SK-N-SH (cell line): Measurements from ENCODE around the gene LCE4A. TPM values are rescaled to one million over a fixed set of nuclear protein-coding genes. Genes with fewer than 3 reads are reported as not detected.

Source experiments
- CTCF ChIA-PET: fragments of 300-600, 350-600 bp; formaldehyde crosslinking; extraction: SDS; loops from one replicate; lab custom pipeline; 2021; lab: Yijun Ruan, JAX
- POLR2A ChIA-PET: fragments of 350-600 bp; sonication (Branson Sonifier 250); formaldehyde crosslinking; extraction: SDS; loops from one replicate; lab custom pipeline; 2020; ENCODE audit warnings: antibody characterized with exemption, inconsistent platforms; lab: Yijun Ruan, JAX
- DNase-seq: peaks from one replicate; pipeline ENCODE4 v3.0.0; 2012
- H2AFZ ChIP-seq: fragments of 200-600 bp; sonication (generic); 2 replicates; pipeline ENCODE4 v1.8.1; 2016; ENCODE audit warnings: antibody characterized with exemption, mild to moderate bottlenecking, low read depth
- H3F3A ChIP-seq: fragments of 200-600 bp; sonication (generic); replicated peaks from 2 replicates; pipeline ENCODE3; 2016; ENCODE audit warnings: antibody characterized with exemption, mild to moderate bottlenecking; ENCODE audit not compliant: insufficient read depth
- H3K27ac ChIP-seq, 2 experiments: fragments of 200-500 bp in 1 of 2; fragments of 200-600 bp in 1 of 2; sonication (Bioruptor generic) in 1 of 2; sonication (generic), shearing (Covaris generic) in 1 of 2; 2 replicates each; pipeline versions ENCODE4 v1.5.1 to v1.6.1; 2014 to 2016; ENCODE audit warnings: low read depth in 2 of 2, inconsistent platforms in 1 of 2, low read length in 1 of 2, mild to moderate bottlenecking in 1 of 2, mixed read lengths in 1 of 2
- H3K27me3 ChIP-seq: fragments of 200-600 bp; sonication (generic), shearing (Covaris generic); 2 replicates; pipeline ENCODE4 v1.6.1; 2016; ENCODE audit warnings: mixed run types; ENCODE audit not compliant: insufficient read depth
- H3K36me3 ChIP-seq, 2 experiments: fragments of 200-500 bp in 1 of 2; fragments of 200-600 bp in 1 of 2; sonication (Bioruptor generic) in 1 of 2; sonication (generic) in 1 of 2; replicated peaks in 1 of 2; 2 replicates each; pipeline versions ENCODE3 to v1.5.1; 2014 to 2016; ENCODE audit warnings: low read length in 1 of 2, mild to moderate bottlenecking in 1 of 2; ENCODE audit not compliant: insufficient read depth in 2 of 2, control insufficient read depth in 1 of 2
- H3K4me1 ChIP-seq, 2 experiments: fragments of 200-500 bp in 1 of 2; fragments of 200-600 bp in 1 of 2; sonication (Bioruptor generic) in 1 of 2; sonication (generic), shearing (Covaris generic) in 1 of 2; 2 replicates each; pipeline versions ENCODE4 v1.5.1 to v1.6.1; 2014 to 2016; ENCODE audit warnings: low read depth in 1 of 2, low read length in 1 of 2, mixed run types in 1 of 2; ENCODE audit not compliant: insufficient read depth in 2 of 2, control insufficient read depth in 1 of 2
- H3K4me2 ChIP-seq: fragments of 200-600 bp; sonication (generic), shearing (Covaris generic); 2 replicates; pipeline ENCODE4 v1.6.1; 2017; ENCODE audit warnings: mixed run types
- H3K4me3 ChIP-seq, 2 experiments: fragments of 200-500 bp in 1 of 2; fragments of 200-600 bp in 1 of 2; sonication (Bioruptor generic) in 1 of 2; sonication (generic), shearing (Covaris generic) in 1 of 2; 2 replicates each; pipeline versions ENCODE4 v1.5.1 to v1.8.1; 2014 to 2016; ENCODE audit warnings: low read depth in 2 of 2, inconsistent platforms in 1 of 2, low read length in 1 of 2, mild to moderate bottlenecking in 1 of 2, mixed read lengths in 1 of 2, moderate library complexity in 1 of 2
- H3K79me2 ChIP-seq: fragments of 200-600 bp; sonication (generic); 2 replicates; pipeline ENCODE4 v1.8.1; 2017; ENCODE audit warnings: mild to moderate bottlenecking; ENCODE audit not compliant: insufficient read depth
- H3K9ac ChIP-seq: fragments of 200-600 bp; sonication (generic); 2 replicates; pipeline ENCODE4 v1.6.1; 2017; ENCODE audit warnings: mixed run types
- H3K9me2 ChIP-seq: fragments of 200-600 bp; sonication (generic); 2 replicates; pipeline ENCODE4 v1.6.1; 2017; ENCODE audit warnings: mixed run types
- H3K9me3 ChIP-seq: fragments of 200-600 bp; sonication (generic); 2 replicates; pipeline ENCODE4 v1.6.1; 2017; ENCODE audit warnings: mixed run types, mild to moderate bottlenecking, moderate library complexity
- H4K20me1 ChIP-seq: fragments of 200-600 bp; sonication (generic); 2 replicates; pipeline ENCODE4 v1.6.1; 2017; ENCODE audit warnings: mild to moderate bottlenecking, mixed run types; ENCODE audit not compliant: insufficient read depth
- EP300 ChIP-seq, 2 experiments: IDR thresholded peaks; 2 replicates each; pipeline versions ENCODE4 v1.4.0 to v1.6.1; 2012; ENCODE audit warnings: borderline replicate concordance in 1 of 2, low read depth in 1 of 2, low read length in 1 of 2
- FOXJ3 ChIP-seq: sonication (generic); formaldehyde crosslinking; IDR thresholded peaks from 2 replicates; pipeline ENCODE4 v1.5.1; 2020; ENCODE audit warnings: mild to moderate bottlenecking, missing genetic modification reagents
- GATA2 ChIP-seq: sonication (generic); formaldehyde crosslinking; IDR thresholded peaks from 2 replicates; pipeline ENCODE4 v1.5.0; 2020; ENCODE audit warnings: mild to moderate bottlenecking, missing genetic modification reagents
- IRF3 ChIP-seq: fragments of 150-350 bp; IDR thresholded peaks from 2 replicates; pipeline ENCODE4 v1.6.1; 2016; ENCODE audit warnings: mild to moderate bottlenecking, low read depth, low read length
- MXI1 ChIP-seq: IDR thresholded peaks from 2 replicates; pipeline ENCODE4 v1.6.1; 2012; ENCODE audit warnings: mild to moderate bottlenecking, low read depth, low read length, improper control_type of control experiment
- SMC3 ChIP-seq: IDR thresholded peaks from 2 replicates; pipeline ENCODE4 v1.6.1; 2012; ENCODE audit warnings: low read depth, low read length, improper control_type of control experiment
- ZBTB33 ChIP-seq: IDR thresholded peaks from 2 replicates; pipeline ENCODE4 v1.4.0; 2012; ENCODE audit warnings: low read depth, borderline replicate concordance
- WGBS: methylation state at CpG from one replicate; pipeline ENCODE4 v1.1.6; 2017; ENCODE audit warnings: low lambda C conversion rate; 5-methylcytosine and 5-hydroxymethylcytosine counted together
- polyA plus RNA-seq, 3 experiments: library from polyadenylated mRNA; depleted of rRNA; stranded (reverse); fragments of >200 nt; gene quantifications; 2 replicates each; pipeline ENCODE4 v1.2.3, GENCODE V29; 2012
- TF ChIP-seq, protein P1 (sequence below): IDR thresholded peaks from 2 replicates; pipeline ENCODE4; 2012
- TF ChIP-seq, protein P2 (sequence below): fragments of 150-350 bp; IDR thresholded peaks from 2 replicates; pipeline ENCODE4 v1.6.1; 2017; ENCODE audit warnings: antibody characterized with exemption, low read length, low read depth, borderline replicate concordance

The LCE4A gene
- polyA plus RNA-seq, 1 of the 3 experiments (the other 2 are of a cell fraction), result not detected

DNA sequence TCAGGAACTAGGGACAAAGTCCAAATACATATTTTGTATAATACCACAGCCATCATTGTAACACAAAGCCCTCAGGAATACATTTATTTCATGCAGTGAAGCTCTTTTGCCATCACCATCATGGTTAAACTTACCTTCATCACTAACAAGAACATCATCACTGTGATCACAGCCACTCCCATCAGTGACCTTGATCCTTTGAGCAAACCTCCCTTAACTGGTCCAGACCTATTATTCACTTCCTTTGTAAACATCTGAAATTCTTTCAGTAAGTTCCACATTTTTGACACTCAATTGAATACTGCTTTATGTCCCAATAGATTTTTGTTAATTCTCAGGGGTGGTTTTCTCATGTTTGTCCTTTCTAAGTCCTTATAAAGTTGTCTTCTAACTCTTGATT is 33.7 kb downstream of the LCE4A start (continued):
- TF ChIP-seq IRF3 (no peak), EP300 (IDR thresholded peaks at IDR 0.05; ENCODE audit: borderline replicate concordance in 1 of 2, low read depth in 1 of 2, low read length in 1 of 2) (no peak), ZBTB33 (no peak), SMC3 (no peak)

DNA sequence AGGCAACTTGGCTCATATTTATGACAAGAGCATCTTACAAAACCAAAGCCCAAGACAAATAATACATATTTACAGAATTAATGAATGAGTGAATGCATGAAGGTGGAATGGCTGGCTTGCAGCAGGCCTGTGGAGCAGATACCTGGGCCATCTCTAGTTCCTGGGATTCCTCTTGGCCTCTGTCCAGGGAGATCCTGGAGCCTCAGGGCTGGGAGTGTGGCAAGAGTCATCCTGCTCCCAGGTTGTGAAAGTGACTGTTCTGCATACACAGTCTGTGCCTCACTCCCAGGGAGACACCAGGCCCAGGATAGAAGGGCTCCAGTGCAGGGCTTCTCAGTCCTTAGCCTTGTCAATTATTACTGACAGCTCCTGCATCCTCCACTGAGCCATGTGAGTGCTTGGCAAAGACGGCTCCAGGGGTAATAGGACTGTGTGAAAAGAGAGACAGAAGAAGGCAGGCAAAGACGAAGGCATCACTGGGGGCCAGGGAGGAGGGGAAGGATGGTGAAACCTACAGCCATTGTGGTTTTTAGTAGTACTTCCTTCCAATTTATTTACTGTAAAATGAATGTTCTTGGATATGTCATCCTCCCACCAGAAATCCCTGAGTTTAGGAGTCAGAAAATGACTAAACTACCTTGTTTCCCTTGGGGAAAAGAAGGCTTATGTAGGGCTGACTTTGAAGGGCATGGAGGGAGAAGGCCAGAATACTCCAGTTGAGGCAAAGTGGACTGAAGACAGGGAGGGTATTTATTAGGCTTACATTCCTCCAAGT is 35.6 kb downstream of the LCE4A start:
- Histone ChIP-seq H3K4me1 (no peaks in the 10 kb centered on the region), H2AFZ (no peak overlapping the region), H3F3A (no peaks in the 10 kb centered on the region), H3K9me2 (no peaks in the 10 kb centered on the region), H3K9ac (no peak overlapping the region), H4K20me1 (no peaks in the 10 kb centered on the region), H3K9me3 (no peaks in the 10 kb centered on the region), H3K79me2 (no peaks in the 10 kb centered on the region), H3K36me3 (no peaks in the 10 kb centered on the region), H3K27me3 (no peaks in the 10 kb centered on the region), H3K27ac (no peak overlapping the region), H3K4me3 (no peak overlapping the region), H3K4me2 (no peak overlapping the region)
- CTCF ChIA-PET, result no interaction called here
- TF ChIP-seq GATA2 (CRISPR knock-in tag) (no peak), IRF3 (no peak), EP300 (IDR thresholded peaks at IDR 0.05; ENCODE audit: borderline replicate concordance in 1 of 2, low read depth in 1 of 2, low read length in 1 of 2) (no peak), FOXJ3 (CRISPR knock-in tag) (no peak), ZBTB33 (no peak), MXI1 (no peak)
- TF ChIP-seq, protein P1, sequence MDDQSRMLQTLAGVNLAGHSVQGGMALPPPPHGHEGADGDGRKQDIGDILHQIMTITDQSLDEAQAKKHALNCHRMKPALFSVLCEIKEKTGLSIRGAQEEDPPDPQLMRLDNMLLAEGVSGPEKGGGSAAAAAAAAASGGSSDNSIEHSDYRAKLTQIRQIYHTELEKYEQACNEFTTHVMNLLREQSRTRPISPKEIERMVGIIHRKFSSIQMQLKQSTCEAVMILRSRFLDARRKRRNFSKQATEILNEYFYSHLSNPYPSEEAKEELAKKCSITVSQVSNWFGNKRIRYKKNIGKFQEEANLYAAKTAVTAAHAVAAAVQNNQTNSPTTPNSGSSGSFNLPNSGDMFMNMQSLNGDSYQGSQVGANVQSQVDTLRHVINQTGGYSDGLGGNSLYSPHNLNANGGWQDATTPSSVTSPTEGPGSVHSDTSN, result no peak
- TF ChIP-seq, protein P2, sequence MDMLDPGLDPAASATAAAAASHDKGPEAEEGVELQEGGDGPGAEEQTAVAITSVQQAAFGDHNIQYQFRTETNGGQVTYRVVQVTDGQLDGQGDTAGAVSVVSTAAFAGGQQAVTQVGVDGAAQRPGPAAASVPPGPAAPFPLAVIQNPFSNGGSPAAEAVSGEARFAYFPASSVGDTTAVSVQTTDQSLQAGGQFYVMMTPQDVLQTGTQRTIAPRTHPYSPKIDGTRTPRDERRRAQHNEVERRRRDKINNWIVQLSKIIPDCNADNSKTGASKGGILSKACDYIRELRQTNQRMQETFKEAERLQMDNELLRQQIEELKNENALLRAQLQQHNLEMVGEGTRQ, result no peak
- POLR2A ChIA-PET, result no interaction called here
- DNase-seq, result no peak
- 7% methylated on average over 2 of the region's 2 CpGs for WGBS
